H1 (cell line): ENCODE data around the gene TSHZ2. TPM values are rescaled to one million over a fixed set of nuclear protein-coding genes. Genes with fewer than 3 reads are reported as not detected.

ENCODE experiments used
- CTCF ChIA-PET: fragments of 300-600 bp; sonication (Branson Sonifier 250); formaldehyde crosslinking; loops from one replicate; lab custom pipeline; 2021; ENCODE audit not compliant: partially characterized antibody; lab: Charles Lee
- POLR2A ChIA-PET: fragments of 300-600 bp; sonication (Branson Sonifier 250); formaldehyde crosslinking; loops from one replicate; lab custom pipeline; 2021; ENCODE audit warnings: inconsistent platforms; ENCODE audit not compliant: partially characterized antibody; lab: Charles Lee
- DNase-seq, 2 experiments: peaks; one replicate each; pipeline versions ENCODE4 v3.0.0 to v3.0.0-alpha.2; 2010 to 2022; ENCODE audit warnings: low spot score in 2 of 2, low read depth in 1 of 2, mixed read lengths in 1 of 2
- FAIRE-seq: peaks from 2 replicates; lab custom pipeline; 2011; peaks lifted over from hg19 to GRCh38; lab: Jason Lieb, UNC
- H2AFZ ChIP-seq: 2 replicates; pipeline ENCODE4 v1.8.1; 2012; ENCODE audit warnings: low read length, inconsistent platforms
- H2AK5ac ChIP-seq: 2 replicates; pipeline ENCODE4 v1.6.1; 2013; ENCODE audit warnings: low read depth, low read length
- H2BK120ac ChIP-seq: replicated peaks from 2 replicates; pipeline ENCODE3; 2013; ENCODE audit warnings: low read depth, low read length, inconsistent platforms
- H2BK12ac ChIP-seq: 2 replicates; pipeline ENCODE4 v1.6.1; 2013; ENCODE audit warnings: low read depth, low read length
- H2BK15ac ChIP-seq: 2 replicates; pipeline ENCODE4 v1.6.1; 2013; ENCODE audit warnings: low read length
- H2BK20ac ChIP-seq: 2 replicates; pipeline ENCODE4 v1.6.1; 2013; ENCODE audit warnings: low read length
- H2BK5ac ChIP-seq: 2 replicates; pipeline ENCODE4 v1.6.1; 2013; ENCODE audit warnings: low read depth, low read length
- H3K14ac ChIP-seq: 2 replicates; pipeline ENCODE4 v1.6.1; 2013; ENCODE audit warnings: inconsistent platforms; ENCODE audit not compliant: insufficient read length
- H3K18ac ChIP-seq: 2 replicates; pipeline ENCODE4 v1.6.1; 2013; ENCODE audit warnings: low read length; ENCODE audit errors: extremely low read depth
- H3K23ac ChIP-seq: 2 replicates; pipeline ENCODE4 v1.6.1; 2013; ENCODE audit warnings: inconsistent platforms; ENCODE audit not compliant: insufficient read length
- H3K23me2 ChIP-seq: 2 replicates; pipeline ENCODE4 v1.6.1; 2013; ENCODE audit warnings: low read depth, low read length
- H3K27ac ChIP-seq: 2 replicates; pipeline ENCODE4 v1.6.1; 2011; ENCODE audit warnings: low read depth, low read length, inconsistent platforms
- H3K27me3 ChIP-seq, 4 experiments: replicated peaks in 1 of 4; 1 replicate in 1 of 4; 2 replicates in 3 of 4; pipeline versions ENCODE4 v1.6.1 to v1.8.1; 2011 to 2013; ENCODE audit warnings: low read length in 3 of 4, mild to moderate bottlenecking in 3 of 4, inconsistent platforms in 2 of 4, mixed read lengths in 2 of 4, moderate library complexity in 1 of 4; ENCODE audit not compliant: control insufficient read depth in 3 of 4, insufficient read depth in 3 of 4; ENCODE audit errors: extremely low read depth in 1 of 4
- H3K36me3 ChIP-seq, 4 experiments: 2 replicates each; pipeline versions ENCODE4 v1.6.1 to v1.8.1; 2011 to 2013; ENCODE audit warnings: mild to moderate bottlenecking in 4 of 4, low read length in 3 of 4, moderate library complexity in 2 of 4, control low read depth in 1 of 4, inconsistent platforms in 1 of 4; ENCODE audit not compliant: insufficient read depth in 4 of 4, control insufficient read depth in 2 of 4
- H3K4ac ChIP-seq: replicated peaks from 2 replicates; pipeline ENCODE3; 2013; ENCODE audit warnings: low read length, low read depth, mixed read lengths, inconsistent platforms; ENCODE audit not compliant: insufficient read length
- H3K4me1 ChIP-seq, 4 experiments: replicated peaks in 1 of 4; 1 replicate in 1 of 4; 2 replicates in 3 of 4; pipeline versions ENCODE4 v1.6.1 to v1.8.1; 2011 to 2013; ENCODE audit warnings: low read length in 3 of 4, inconsistent platforms in 2 of 4, mixed read lengths in 1 of 4; ENCODE audit not compliant: insufficient read depth in 4 of 4, control insufficient read depth in 3 of 4
- H3K4me2 ChIP-seq, 2 experiments: 2 replicates each; pipeline versions ENCODE4 v1.6.1 to v1.8.1; 2011 to 2013; ENCODE audit warnings: low read depth in 2 of 2, low read length in 2 of 2, control low read depth in 1 of 2, inconsistent platforms in 1 of 2, mild to moderate bottlenecking in 1 of 2; ENCODE audit not compliant: insufficient read depth in 1 of 2
- H3K4me3 ChIP-seq, 4 experiments: fragments of 200-600, 300-600 bp in 1 of 4; sonication (generic), shearing (Covaris generic), sonication (Bioruptor Twin) in 1 of 4; 2 replicates each; pipeline versions ENCODE4 v1.5.1 to v1.8.1; 2011 to 2016; ENCODE audit warnings: low read length in 4 of 4, low read depth in 3 of 4, control low read depth in 2 of 4, inconsistent platforms in 2 of 4, mild to moderate bottlenecking in 2 of 4, mixed read lengths in 1 of 4, moderate library complexity in 1 of 4; ENCODE audit not compliant: insufficient read depth in 2 of 4; ENCODE audit errors: extremely low read depth in 1 of 4
- H3K56ac ChIP-seq: replicated peaks from 2 replicates; pipeline ENCODE3; 2013; ENCODE audit warnings: low read depth, mild to moderate bottlenecking, mixed read lengths, low read length, inconsistent platforms; ENCODE audit not compliant: insufficient read length
- H3K79me1 ChIP-seq: 2 replicates; pipeline ENCODE4 v1.6.1; 2013; ENCODE audit warnings: low read depth, low read length, control low read depth
- H3K79me2 ChIP-seq, 2 experiments: 2 replicates each; pipeline versions ENCODE4 v1.6.1 to v1.8.1; 2012 to 2013; ENCODE audit warnings: low read length in 2 of 2, mild to moderate bottlenecking in 2 of 2, inconsistent platforms in 1 of 2; ENCODE audit not compliant: insufficient read depth in 2 of 2, control insufficient read depth in 1 of 2
- H3K9ac ChIP-seq, 4 experiments: replicated peaks in 1 of 4; 1 replicate in 1 of 4; 2 replicates in 3 of 4; pipeline versions ENCODE4 v1.6.1 to v1.8.1; 2011 to 2013; ENCODE audit warnings: low read depth in 3 of 4, low read length in 3 of 4, control low read depth in 2 of 4, mild to moderate bottlenecking in 2 of 4, moderate library complexity in 2 of 4, inconsistent platforms in 1 of 4; ENCODE audit errors: extremely low read depth in 1 of 4
- H3K9me3 ChIP-seq, 2 experiments: 2 replicates each; pipeline versions ENCODE4 v1.6.1 to v1.8.1; 2012 to 2013; ENCODE audit warnings: mild to moderate bottlenecking in 2 of 2, moderate library complexity in 2 of 2, control low read depth in 1 of 2, inconsistent platforms in 1 of 2, low read depth in 1 of 2, low read length in 1 of 2, mixed read lengths in 1 of 2; ENCODE audit not compliant: insufficient read depth in 2 of 2
- H4K20me1 ChIP-seq, 2 experiments: replicated peaks in 1 of 2; 2 replicates each; pipeline versions ENCODE3 to v1.8.1; 2011 to 2013; ENCODE audit warnings: inconsistent platforms in 2 of 2, low read length in 2 of 2, mild to moderate bottlenecking in 1 of 2; ENCODE audit not compliant: insufficient read depth in 2 of 2, control insufficient read depth in 1 of 2
- H4K5ac ChIP-seq: 2 replicates; pipeline ENCODE4 v1.6.1; 2013; ENCODE audit warnings: low read length, low read depth, mixed read lengths, inconsistent platforms; ENCODE audit not compliant: insufficient read length
- H4K8ac ChIP-seq: 2 replicates; pipeline ENCODE4 v1.8.0; 2013; ENCODE audit warnings: mild to moderate bottlenecking, moderate library complexity, low read length, inconsistent platforms; ENCODE audit not compliant: insufficient read depth; ENCODE audit errors: extremely low read depth
- H4K91ac ChIP-seq: replicated peaks from 2 replicates; pipeline ENCODE3; 2013; ENCODE audit warnings: low read length, mixed read lengths, inconsistent platforms; ENCODE audit not compliant: insufficient read length
- CBX8 ChIP-seq: fragments of 300-800, 300-1000 bp; sonication (generic); IDR thresholded peaks from 2 replicates; pipeline ENCODE4 v1.7.1; 2016; ENCODE audit warnings: low read depth, low read length, borderline replicate concordance
- CTCF ChIP-seq, 3 experiments: IDR thresholded peaks; 1 replicate in 2 of 3; 2 replicates in 1 of 3; pipeline versions ENCODE4 v1.5.1 to v1.6.1; 2011; ENCODE audit warnings: low read length in 3 of 3, mild to moderate bottlenecking in 3 of 3, inconsistent platforms in 2 of 3, low read depth in 1 of 3, moderate library complexity in 1 of 3; ENCODE audit not compliant: insufficient read depth in 1 of 3; ENCODE audit errors: control extremely low read depth in 1 of 3
- SIRT6 ChIP-seq: IDR thresholded peaks from one replicate; pipeline ENCODE4 v1.7.1; 2012; ENCODE audit warnings: low read length, inconsistent platforms
- WGBS, 2 experiments: shearing (Covaris generic) in 1 of 2; methylation state at CpG; one replicate each; pipeline versions ENCODE4 v1.1.6 to v1.1.7; 2013 to 2015; ENCODE audit warnings: low lambda C conversion rate in 2 of 2, mixed read lengths in 2 of 2, inconsistent platforms in 1 of 2, low coverage in 1 of 2, missing lambda C conversion rate in 1 of 2; ENCODE audit not compliant: insufficient replicate concordance in 2 of 2, insufficient coverage in 1 of 2, insufficient read length in 1 of 2; ENCODE audit errors: extremely low coverage in 1 of 2, missing lambda C conversion rate in 1 of 2; 5-methylcytosine and 5-hydroxymethylcytosine counted together
- polyA plus RNA-seq, 7 experiments: library from polyadenylated mRNA; depleted of rRNA in 3 of 7; stranded (reverse) in 5 of 7; unstranded in 2 of 7; fragments of >200 nt in 5 of 7; fragments of 200-250 nt in 2 of 7; gene quantifications; 1 replicate in 5 of 7; 2 replicates in 1 of 7; 4 replicates in 1 of 7; pipeline versions ENCODE4 v1.2.1 to v1.2.3, GENCODE V29; 2011 to 2013; ENCODE audit warnings: missing spikeins in 2 of 7, mixed read lengths in 2 of 7
- total RNA-seq: library from RNA; stranded (reverse); fragmentation: NEBNext Ultra II Directional; extraction: Animal tissue kit (Norgen Biotek cat#: 25700); gene quantifications from 2 replicates; pipeline ENCODE4 v1.2.1, GENCODE V29; 2021

TSHZ2 gene
- total and polyA plus RNA-seq, 2 of the 8 experiments (the other 6 are each of a cell fraction or from before 2014, with no cell fraction given) = 0.14 to 0.30 TPM

- H3K79me2 ChIP-seq = no peaks in the 10 kb centered on the region
- no peak overlapping the region for H2AFZ ChIP-seq
- CTCF ChIA-PET = interaction anchor here (0.6 to 1.0 kb wide), 3 partner anchors 10 to 512 kb away, joined by 3 read pairs; no protein-coding TSS in a partner anchor
- WGBS, 2 experiments = 89% methylated on average over 4 of the region's 4 CpGs; no CpG with 5 or more reads in 1 of the 2 experiments
- no peaks in the 10 kb centered on the region for H3K27me3 ChIP-seq
- no peak overlapping the region for H2BK5ac ChIP-seq
- no peak overlapping the region for H3K9ac ChIP-seq
- no peak overlapping the region for H2BK15ac ChIP-seq
- 0 out of 4 replicates have a peak, but pooled peaks cover 0 to 3% of the 10 kb centered on the region in 2 experiments for H3K9me3 ChIP-seq
- no peak overlapping the region for H2AK5ac ChIP-seq
- H3K27ac ChIP-seq = no peak overlapping the region
- H4K20me1 ChIP-seq = no peaks in the 10 kb centered on the region
- H3K4me1 ChIP-seq = peaks cover 0 to 6% (median 0%) of the 10 kb centered on the region in 4 experiments; a peak in 3 of 7 replicates
- no peak overlapping the region for H4K5ac ChIP-seq
- no peak overlapping the region for H4K8ac ChIP-seq
- no peak overlapping the region for H2BK12ac ChIP-seq
- no peaks in the 10 kb centered on the region for H3K79me1 ChIP-seq
- no peak overlapping the region for H3K4me2 ChIP-seq
- no peak overlapping the region for H2BK120ac ChIP-seq
- H3K18ac ChIP-seq = no peak overlapping the region
- DNase-seq (no peak), FAIRE-seq (no peak)
- H3K56ac ChIP-seq = no peak overlapping the region
- no peak overlapping the region for H2BK20ac ChIP-seq
- no peaks in the 10 kb centered on the region for H3K23me2 ChIP-seq
- H3K4me3 ChIP-seq = no peak overlapping the region
- H4K91ac ChIP-seq = no peak overlapping the region
- no peak overlapping the region for H3K4ac ChIP-seq
- H3K14ac ChIP-seq = no peak overlapping the region
- POLR2A ChIA-PET = no interaction called here
- no peaks in the 10 kb centered on the region for H3K36me3 ChIP-seq
- no peak overlapping the region for H3K23ac ChIP-seq
- TF ChIP-seq CBX8 (no peak), SIRT6 (no peak), CTCF (IDR thresholded peaks at IDR 0.05; ENCODE audit: control extremely low read depth in 1 of 3, insufficient read depth in 1 of 3, low read depth in 1 of 3, low read length in 3 of 3) (no peak)
Observed at GRCh38 chr20:52939141-52939540, 33.0 kb upstream of the TSHZ2 start.
